RWPE2 (cell line): Measurements from ENCODE around the gene FAM161A.
A peak's percentile ranks its signal among the peaks of the same experiment; 100 is the strongest.
"Not testable (repeated sequence)": the region's sequence is repeated elsewhere in the genome, so short reads cannot be mapped to it uniquely, and the experiment has no call there.

Experiments used
- ATAC-seq: fragments of 200-7000 bp; cut with Tn5 transposase; 3 replicates; pipeline ENCODE4 v1.9.1; 2021; ENCODE audit warnings: low read depth
- DNase-seq: peaks from one replicate; pipeline ENCODE4 v3.0.0-alpha.2; 2020; ENCODE audit warnings: low spot score
- H3K27ac ChIP-seq: fragments of 450-650 bp; 2 replicates; pipeline ENCODE4 v1.5.1; 2017; ENCODE audit warnings: mild to moderate bottlenecking; ENCODE audit not compliant: poor library complexity, severe bottlenecking
- H3K27me3 ChIP-seq: fragments of 250-450 bp; sonication (Bioruptor Pico); 2 replicates; pipeline ENCODE4 v1.5.1; 2021; ENCODE audit warnings: mild to moderate bottlenecking, moderate library complexity; ENCODE audit not compliant: insufficient read depth, poor library complexity, severe bottlenecking
- H3K36me3 ChIP-seq: fragments of 250-450 bp; sonication (Bioruptor Pico); 2 replicates; pipeline ENCODE4 v1.5.1; 2020; ENCODE audit warnings: low read depth, mild to moderate bottlenecking, moderate library complexity
- H3K4me1 ChIP-seq: fragments of 250-450 bp; sonication (Bioruptor Pico); 2 replicates; pipeline ENCODE4 v1.5.1; 2021; ENCODE audit warnings: mild to moderate bottlenecking, moderate library complexity; ENCODE audit not compliant: insufficient read depth, poor library complexity, severe bottlenecking
- H3K4me3 ChIP-seq: fragments of 250-450 bp; sonication (Bioruptor Pico); 2 replicates; pipeline ENCODE4 v1.5.1; 2021; ENCODE audit warnings: mild to moderate bottlenecking, moderate library complexity; ENCODE audit not compliant: severe bottlenecking
- H3K9me3 ChIP-seq: fragments of 250-450 bp; sonication (Bioruptor Pico); 2 replicates; pipeline ENCODE4 v1.5.1; 2021; ENCODE audit warnings: mild to moderate bottlenecking, moderate library complexity; ENCODE audit not compliant: severe bottlenecking
- TF ChIP-seq, protein P1 (sequence below): fragments of 450-650 bp; IDR thresholded peaks from one replicate; pipeline ENCODE4 v1.5.1; 2017; ENCODE audit warnings: mild to moderate bottlenecking, moderate library complexity; ENCODE audit not compliant: poor library complexity, severe bottlenecking

The FAM161A gene

DNA sequence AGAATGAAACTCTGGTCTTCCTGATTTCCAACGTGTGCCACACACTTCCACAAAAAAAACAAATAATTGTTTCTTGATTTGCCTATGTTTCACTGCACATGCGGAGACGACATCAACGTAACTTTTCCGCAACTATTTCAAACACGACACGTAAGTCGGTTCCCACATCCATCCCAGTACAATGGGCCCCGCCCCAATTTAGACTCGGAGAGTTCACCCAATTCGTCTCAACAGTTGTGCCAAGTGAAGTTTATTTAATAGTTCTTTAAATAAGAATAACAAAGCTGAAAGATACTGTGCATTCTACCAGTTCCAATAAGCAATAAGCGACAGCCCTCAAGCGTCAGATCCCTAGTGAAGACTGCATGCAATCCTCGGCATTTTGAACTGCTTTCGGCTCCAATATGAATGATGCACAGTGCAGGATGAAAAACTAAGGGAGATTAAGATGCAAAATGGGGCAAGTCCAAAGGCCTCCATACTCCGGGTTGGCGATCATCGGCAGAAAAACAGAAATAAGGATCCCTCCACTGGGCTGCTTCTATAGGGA is 33.9 kb upstream of the FAM161A start:
- Histone ChIP-seq H3K4me3 (peak overlapping the region; percentile 76), H3K27ac (peak overlapping the region; percentile 78), H3K36me3 (peaks cover 49% of the 10 kb centered on the region), H3K4me1 (no peaks in the 10 kb centered on the region), H3K27me3 (no peaks in the 10 kb centered on the region), H3K9me3 (no peaks in the 10 kb centered on the region)
- TF ChIP-seq, protein P1, sequence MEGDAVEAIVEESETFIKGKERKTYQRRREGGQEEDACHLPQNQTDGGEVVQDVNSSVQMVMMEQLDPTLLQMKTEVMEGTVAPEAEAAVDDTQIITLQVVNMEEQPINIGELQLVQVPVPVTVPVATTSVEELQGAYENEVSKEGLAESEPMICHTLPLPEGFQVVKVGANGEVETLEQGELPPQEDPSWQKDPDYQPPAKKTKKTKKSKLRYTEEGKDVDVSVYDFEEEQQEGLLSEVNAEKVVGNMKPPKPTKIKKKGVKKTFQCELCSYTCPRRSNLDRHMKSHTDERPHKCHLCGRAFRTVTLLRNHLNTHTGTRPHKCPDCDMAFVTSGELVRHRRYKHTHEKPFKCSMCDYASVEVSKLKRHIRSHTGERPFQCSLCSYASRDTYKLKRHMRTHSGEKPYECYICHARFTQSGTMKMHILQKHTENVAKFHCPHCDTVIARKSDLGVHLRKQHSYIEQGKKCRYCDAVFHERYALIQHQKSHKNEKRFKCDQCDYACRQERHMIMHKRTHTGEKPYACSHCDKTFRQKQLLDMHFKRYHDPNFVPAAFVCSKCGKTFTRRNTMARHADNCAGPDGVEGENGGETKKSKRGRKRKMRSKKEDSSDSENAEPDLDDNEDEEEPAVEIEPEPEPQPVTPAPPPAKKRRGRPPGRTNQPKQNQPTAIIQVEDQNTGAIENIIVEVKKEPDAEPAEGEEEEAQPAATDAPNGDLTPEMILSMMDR: no peak
- peak; percentile 25 for ATAC-seq
- DNase-seq: no peak

GRCh38 chr2:61885896-61886603 is 32.2 kb upstream of the FAM161A start:
- no peak for ATAC-seq

GRCh38 chr2:61882850-61883249 is 29.0 kb upstream of the FAM161A start:
- peaks cover 24% of the 10 kb centered on the region for H3K4me1 ChIP-seq
- TF ChIP-seq, protein P1: no peak
- DNase-seq (no peak), ATAC-seq (no peak)
- H3K4me3 ChIP-seq: no peak overlapping the region
- H3K36me3 ChIP-seq: peaks cover 98% of the 10 kb centered on the region
- H3K27ac ChIP-seq: no peak overlapping the region
- H3K9me3 ChIP-seq: no peaks in the 10 kb centered on the region
- H3K27me3 ChIP-seq: no peaks in the 10 kb centered on the region

More at GRCh38 chr2:61885896-61886603, 32.2 kb upstream of the FAM161A start:
- no peak for DNase-seq
- Histone ChIP-seq H3K9me3 (no peaks in the 10 kb centered on the region), H3K36me3 (peaks cover 66% of the 10 kb centered on the region), H3K27ac (no peak overlapping the region), H3K4me3 (no peak overlapping the region), H3K4me1 (no peaks in the 10 kb centered on the region), H3K27me3 (no peaks in the 10 kb centered on the region)
- TF ChIP-seq, protein P1: no peak

DNA sequence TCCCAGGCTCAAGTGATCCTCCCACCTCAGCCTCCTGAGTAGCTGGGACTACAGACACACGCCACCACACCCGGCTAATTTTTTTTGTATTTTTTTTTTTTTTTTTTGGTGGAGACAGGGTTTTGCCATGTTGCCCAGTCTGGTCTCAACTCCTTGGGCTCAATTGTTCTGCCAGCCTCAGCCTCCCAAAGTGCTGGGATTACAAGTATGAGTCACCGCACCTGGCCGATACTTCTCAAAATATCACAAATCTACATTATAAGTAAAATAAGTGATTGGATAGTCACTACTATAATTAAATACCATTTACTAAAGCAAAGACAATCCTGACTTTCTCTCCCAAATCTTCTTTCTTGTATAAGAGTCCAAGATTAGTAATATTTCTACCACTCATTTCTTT is 25.5 kb upstream of the FAM161A start:
- ATAC-seq, H3K9me3 ChIP-seq, H3K4me3 ChIP-seq, H3K27me3 ChIP-seq, DNase-seq: not testable (repeated sequence)
- Histone ChIP-seq H3K4me1 (peaks cover 24% of the 10 kb centered on the region), H3K27ac (peak overlapping the region; percentile 13), H3K36me3 (peaks cover 98% of the 10 kb centered on the region)

GRCh38 chr2:61878761-61879160 is 24.9 kb upstream of the FAM161A start:
- H3K4me3 ChIP-seq: no peak overlapping the region
- DNase-seq (no peak), ATAC-seq (peak; percentile 87)
- H3K4me1 ChIP-seq: peaks cover 24% of the 10 kb centered on the region
- peak overlapping the region; percentile 13 for H3K27ac ChIP-seq
- H3K27me3 ChIP-seq: no peaks in the 10 kb centered on the region
- no peaks in the 10 kb centered on the region for H3K9me3 ChIP-seq
- H3K36me3 ChIP-seq: peaks cover 98% of the 10 kb centered on the region
- TF ChIP-seq, protein P1: no peak
